NOMO-1 treated with dmso at 0.1 percent for 144 hours (cell line): ENCODE results near the gene OR52M1.

Source experiments
- DNase-seq: peaks from one replicate; lab custom pipeline; 2025; ENCODE audit not compliant: unreplicated experiment; lab: John Stamatoyannopoulos, UW

OR52M1 gene

DNA sequence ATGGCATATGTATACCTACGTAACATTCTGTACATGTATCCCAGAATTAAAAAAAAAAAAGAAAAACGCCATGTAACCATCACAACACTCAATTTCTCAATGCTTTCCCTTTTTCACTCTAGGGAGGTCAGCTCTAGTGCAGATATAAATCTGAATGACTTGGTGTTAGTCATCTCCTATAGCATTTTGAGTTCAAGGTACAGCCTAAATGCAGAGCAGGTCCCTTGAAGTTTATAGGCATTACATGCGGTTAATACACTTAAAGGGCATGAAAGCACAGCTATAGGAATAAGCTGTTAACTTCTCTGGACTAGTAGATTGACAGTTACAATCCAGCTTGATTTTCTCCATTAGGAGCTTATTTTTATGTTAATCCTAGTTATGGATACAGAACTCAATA is 20.4 kb downstream of the OR52M1 start:
- no peak for DNase-seq

- no peak for DNase-seq
These were observed 24.1 kb downstream of the OR52M1 start for GRCh38 chr11:4569075-4569474.

DNA sequence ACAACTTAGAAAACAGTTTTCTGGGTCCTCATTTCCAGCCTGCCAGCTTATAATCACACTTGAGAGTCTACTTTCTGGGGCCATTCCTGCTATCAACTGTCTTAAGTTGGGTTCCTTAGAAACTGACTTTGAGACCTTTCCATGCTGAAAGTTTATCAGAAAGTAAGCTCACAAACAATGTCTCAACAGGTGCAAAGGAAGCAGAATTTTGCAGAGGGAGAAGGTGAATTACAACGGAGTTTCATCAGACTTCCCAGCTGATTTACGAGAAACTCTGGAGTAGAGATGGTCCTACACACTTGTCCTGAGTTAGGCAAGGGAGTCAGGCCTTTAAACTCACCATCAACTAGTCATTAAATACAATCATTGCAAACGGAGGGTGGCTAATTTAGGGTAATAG is 31.9 kb downstream of the OR52M1 start:
- no peak for DNase-seq

DNA sequence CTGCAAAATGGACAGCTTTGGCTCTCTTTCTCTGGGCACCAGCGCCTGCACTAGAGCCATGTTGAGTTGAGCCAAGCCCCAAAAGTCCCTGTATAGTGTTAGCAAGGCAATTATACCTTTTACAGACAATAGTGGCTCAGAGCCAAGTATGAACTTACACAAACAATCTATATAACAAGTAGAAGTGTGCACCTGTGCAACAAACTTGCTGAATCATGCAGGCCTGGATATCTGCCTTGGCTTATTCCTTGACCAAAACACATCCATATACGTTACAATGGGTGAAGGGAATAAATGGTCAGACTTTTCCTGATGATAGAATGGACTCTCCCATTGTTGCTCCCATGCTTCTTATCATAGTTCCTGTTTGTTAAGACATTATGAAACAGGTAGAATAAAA is 32.8 kb downstream of the OR52M1 start:
- DNase-seq: no peak

DNA sequence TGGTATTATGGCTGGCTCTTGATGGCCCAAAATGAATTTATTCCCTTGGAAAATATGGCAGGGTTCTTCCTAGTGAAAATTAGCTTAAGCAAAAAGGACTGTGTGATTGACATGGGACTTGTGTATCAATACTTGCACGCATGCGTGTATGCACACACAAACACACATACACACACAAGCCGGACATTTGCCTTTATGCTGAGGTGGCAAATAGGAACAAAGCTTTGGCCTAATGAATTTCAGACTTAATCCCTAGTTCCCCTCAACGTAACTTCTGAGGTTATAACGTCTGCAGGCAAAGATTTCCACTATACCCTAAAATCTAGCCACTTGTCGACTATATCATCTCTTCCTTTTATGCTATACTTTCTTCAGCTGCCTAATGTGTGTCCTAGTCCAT is 33.6 kb downstream of the OR52M1 start:
- no peak for DNase-seq

- DNase-seq: no peak
These were observed 35.1 kb downstream of the OR52M1 start for GRCh38 chr11:4580124-4580523.

- DNase-seq: no peak
These were observed 36.5 kb downstream of the OR52M1 start, which contains the start of gene OR52I2 for GRCh38 chr11:4581443-4581842. Gene OR52I2 (plus strand): TSS chr11:4581743.

DNA sequence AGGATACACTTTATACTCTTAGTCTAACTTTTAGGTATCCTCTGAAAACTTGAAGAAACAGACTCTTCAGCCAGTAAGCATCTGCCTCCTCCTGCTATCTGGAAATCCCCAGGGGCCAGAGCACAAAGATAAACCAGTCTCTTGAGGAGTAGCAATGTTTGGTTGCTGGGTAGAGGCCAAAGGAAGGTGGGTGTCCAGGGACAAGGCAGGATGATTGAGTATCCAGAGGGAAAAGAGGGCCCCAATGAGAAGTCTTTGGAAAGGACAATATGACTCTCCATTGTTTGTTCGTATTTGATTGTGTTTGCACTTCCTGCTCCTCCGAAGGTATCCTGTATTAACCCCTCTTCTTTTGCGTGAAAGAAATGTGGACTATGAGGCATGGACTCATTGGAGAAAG is 44.0 kb downstream of the OR52M1 start:
- no peak for DNase-seq

- no peak for DNase-seq
These were observed 48.7 kb downstream of the OR52M1 start, which contains the start of gene OR52I1 for GRCh38 chr11:4593739-4594138. Gene OR52I1 (plus strand): TSS chr11:4594039. CDS start chr11:4594039, 0 bp downstream.
